ENCODE data around the gene ARHGAP18.

DNA sequence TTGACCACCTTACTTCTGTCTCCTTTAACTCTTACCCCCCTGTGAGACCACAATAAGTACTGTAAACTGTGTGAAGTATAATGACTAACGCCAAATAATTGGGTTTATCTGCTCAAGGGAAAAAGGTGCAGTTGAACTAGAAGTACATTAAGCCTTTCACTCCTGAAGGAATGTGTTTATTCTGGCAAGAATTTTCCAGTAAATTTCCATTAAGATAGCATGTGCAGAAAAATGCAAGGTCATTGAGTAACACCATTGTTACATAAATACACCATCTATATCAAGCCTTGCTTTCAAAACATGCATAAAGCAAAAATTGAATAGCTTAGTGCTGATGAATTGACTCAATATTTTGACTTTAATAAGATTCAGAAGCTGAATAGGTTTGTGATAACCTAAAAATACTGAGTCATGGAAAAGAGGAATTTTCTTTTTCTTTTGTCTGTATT is 65.4 kb downstream of the ARHGAP18 start:
- TF ChIP-seq RAD21 (IDR thresholded peaks at IDR 0.05) (no peak), YY1 (IDR thresholded peaks at IDR 0.05) (no peak), RXRA (IDR thresholded peaks at IDR 0.05) (no peak)
- TF ChIP-seq, protein P1, sequence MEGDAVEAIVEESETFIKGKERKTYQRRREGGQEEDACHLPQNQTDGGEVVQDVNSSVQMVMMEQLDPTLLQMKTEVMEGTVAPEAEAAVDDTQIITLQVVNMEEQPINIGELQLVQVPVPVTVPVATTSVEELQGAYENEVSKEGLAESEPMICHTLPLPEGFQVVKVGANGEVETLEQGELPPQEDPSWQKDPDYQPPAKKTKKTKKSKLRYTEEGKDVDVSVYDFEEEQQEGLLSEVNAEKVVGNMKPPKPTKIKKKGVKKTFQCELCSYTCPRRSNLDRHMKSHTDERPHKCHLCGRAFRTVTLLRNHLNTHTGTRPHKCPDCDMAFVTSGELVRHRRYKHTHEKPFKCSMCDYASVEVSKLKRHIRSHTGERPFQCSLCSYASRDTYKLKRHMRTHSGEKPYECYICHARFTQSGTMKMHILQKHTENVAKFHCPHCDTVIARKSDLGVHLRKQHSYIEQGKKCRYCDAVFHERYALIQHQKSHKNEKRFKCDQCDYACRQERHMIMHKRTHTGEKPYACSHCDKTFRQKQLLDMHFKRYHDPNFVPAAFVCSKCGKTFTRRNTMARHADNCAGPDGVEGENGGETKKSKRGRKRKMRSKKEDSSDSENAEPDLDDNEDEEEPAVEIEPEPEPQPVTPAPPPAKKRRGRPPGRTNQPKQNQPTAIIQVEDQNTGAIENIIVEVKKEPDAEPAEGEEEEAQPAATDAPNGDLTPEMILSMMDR (IDR thresholded peaks at IDR 0.05; ENCODE audit: low read depth, low read length, missing input control) = no peak
- TF ChIP-seq, protein P2, sequence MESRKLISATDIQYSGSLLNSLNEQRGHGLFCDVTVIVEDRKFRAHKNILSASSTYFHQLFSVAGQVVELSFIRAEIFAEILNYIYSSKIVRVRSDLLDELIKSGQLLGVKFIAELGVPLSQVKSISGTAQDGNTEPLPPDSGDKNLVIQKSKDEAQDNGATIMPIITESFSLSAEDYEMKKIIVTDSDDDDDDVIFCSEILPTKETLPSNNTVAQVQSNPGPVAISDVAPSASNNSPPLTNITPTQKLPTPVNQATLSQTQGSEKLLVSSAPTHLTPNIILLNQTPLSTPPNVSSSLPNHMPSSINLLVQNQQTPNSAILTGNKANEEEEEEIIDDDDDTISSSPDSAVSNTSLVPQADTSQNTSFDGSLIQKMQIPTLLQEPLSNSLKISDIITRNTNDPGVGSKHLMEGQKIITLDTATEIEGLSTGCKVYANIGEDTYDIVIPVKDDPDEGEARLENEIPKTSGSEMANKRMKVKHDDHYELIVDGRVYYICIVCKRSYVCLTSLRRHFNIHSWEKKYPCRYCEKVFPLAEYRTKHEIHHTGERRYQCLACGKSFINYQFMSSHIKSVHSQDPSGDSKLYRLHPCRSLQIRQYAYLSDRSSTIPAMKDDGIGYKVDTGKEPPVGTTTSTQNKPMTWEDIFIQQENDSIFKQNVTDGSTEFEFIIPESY (IDR thresholded peaks at IDR 0.05) = no peak

All from liver (tissue), 3 donors.